CD4-positive, CD25-positive, alpha-beta regulatory T cell (primary cell): ENCODE measurements around the gene ARRB2. TPM values are rescaled to one million over a fixed set of nuclear protein-coding genes. Genes with fewer than 3 reads are reported as not detected.

Experiments used
- ATAC-seq, 2 donors: fragments of 150-1000 bp; cut with Tn5 transposase; one replicate each; pipeline ENCODE4 v1.10.0; 2021; ENCODE audit warnings: low read depth in 2 of 2, moderate number of reproducible peaks in 2 of 2, moderate library complexity in 1 of 2
- DNase-seq, 3 donors: peaks; one replicate each; pipeline versions ENCODE4 v3.0.0 to v3.0.0-alpha.2; 2012 to 2022; ENCODE audit warnings: mixed read lengths in 1 of 3
- H3K27ac ChIP-seq: one replicate; pipeline ENCODE4 v1.7.0; 2013; ENCODE audit warnings: mild to moderate bottlenecking, low read length; ENCODE audit not compliant: insufficient read depth, poor library complexity, severe bottlenecking
- H3K27me3 ChIP-seq: one replicate; pipeline ENCODE4 v1.7.0; 2013; ENCODE audit warnings: low read length; ENCODE audit not compliant: control insufficient read depth, insufficient read depth
- H3K36me3 ChIP-seq: one replicate; pipeline ENCODE4 v1.7.0; 2013; ENCODE audit warnings: mild to moderate bottlenecking, low read length, moderate library complexity; ENCODE audit not compliant: control insufficient read depth, insufficient read depth
- H3K4me1 ChIP-seq: 2 replicates; pipeline ENCODE4 v1.7.0; 2013; ENCODE audit warnings: mild to moderate bottlenecking, low read length; ENCODE audit not compliant: insufficient read depth, control insufficient read depth, poor library complexity, severe bottlenecking
- H3K4me3 ChIP-seq: one replicate; pipeline ENCODE4 v1.7.0; 2013; ENCODE audit warnings: low read depth, mild to moderate bottlenecking, low read length, moderate library complexity
- H3K9me3 ChIP-seq, 2 experiments: 1 replicate in 1 of 2; 2 replicates in 1 of 2; pipeline ENCODE4 v1.7.0; 2013; ENCODE audit warnings: low read length in 2 of 2, mild to moderate bottlenecking in 1 of 2, moderate library complexity in 1 of 2; ENCODE audit not compliant: control insufficient read depth in 2 of 2
- H3K27ac Mint-ChIP-seq, 3 donors: one replicate each; pipeline ENCODE4 v1.8.0; 2020 to 2022; ENCODE audit warnings: mild to moderate bottlenecking in 3 of 3, mixed read lengths in 3 of 3, moderate library complexity in 2 of 3
- H3K27me3 Mint-ChIP-seq: one replicate; pipeline ENCODE4 v1.8.0; 2022; ENCODE audit warnings: mild to moderate bottlenecking, mixed read lengths
- H3K36me3 Mint-ChIP-seq: one replicate; pipeline ENCODE4 v1.8.0; 2020; ENCODE audit warnings: mixed read lengths
- H3K4me1 Mint-ChIP-seq, 4 donors: one replicate each; pipeline ENCODE4 v1.8.0; 2020 to 2022; ENCODE audit warnings: mixed read lengths in 4 of 4, mild to moderate bottlenecking in 1 of 4
- H3K4me3 Mint-ChIP-seq, 4 donors: one replicate each; pipeline ENCODE4 v1.8.0; 2020 to 2022; ENCODE audit warnings: mild to moderate bottlenecking in 4 of 4, mixed read lengths in 4 of 4, moderate library complexity in 3 of 4
- H3K9me3 Mint-ChIP-seq, 7 donors: one replicate each; pipeline ENCODE4 v1.8.0; 2020 to 2022; ENCODE audit warnings: mixed read lengths in 7 of 7, mild to moderate bottlenecking in 3 of 7, moderate library complexity in 2 of 7
- polyA plus RNA-seq, 4 donors: library from polyadenylated mRNA; unstranded; fragments of 300-500 nt; fragmentation: Illumina TruSeq; gene quantifications; one replicate each; pipeline ENCODE4 v1.2.3, GENCODE V29; 2021
- total RNA-seq: library from RNA; stranded (reverse); gene quantifications from one replicate; pipeline ENCODE4 v1.2.3, GENCODE V29; 2022

Gene ARRB2
- total and polyA plus RNA-seq, 5 donors from 2014 or later: 22.4 to 197 (median 32.2) TPM

DNA sequence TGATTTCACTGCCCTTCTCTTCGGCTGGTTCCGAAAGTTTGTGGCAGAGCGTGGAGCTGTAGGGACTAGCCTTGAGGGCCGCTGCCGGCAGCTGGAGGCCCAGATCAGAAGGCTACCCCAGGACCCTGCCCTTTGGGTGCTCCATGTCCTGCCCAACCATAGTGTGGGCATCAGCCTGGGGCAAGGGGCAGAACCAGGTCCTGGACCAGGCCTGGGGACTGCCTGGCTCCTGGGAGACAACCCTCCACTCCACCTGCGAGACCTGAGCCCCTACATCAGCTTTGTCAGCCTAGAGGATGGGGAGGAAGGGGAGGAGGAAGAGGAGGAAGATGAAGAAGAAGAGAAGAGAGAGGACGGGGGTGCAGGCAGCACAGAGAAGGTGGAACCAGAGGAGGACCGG lies 30.2 kb downstream of the ARRB2 start:
- Mint-ChIP-seq H3K9me3 (no peaks in the 10 kb centered on the region), H3K4me3 (peak overlapping the region; percentile 78 to 94 (median 88)), H3K4me1 (peaks cover 0 to 25% (median 2%) of the 10 kb centered on the region in 4 donors), H3K27me3 (peaks cover 53% of the 10 kb centered on the region), H3K27ac (peak overlapping the region; percentile 16 to 96 (median 78)), H3K36me3 (no peaks in the 10 kb centered on the region)
- Histone ChIP-seq H3K36me3 (no peaks in the 10 kb centered on the region), H3K4me1 (peaks cover 25% of the 10 kb centered on the region), H3K4me3 (no peak overlapping the region), H3K27ac (no peak overlapping the region), H3K27me3 (peaks cover 9% of the 10 kb centered on the region), H3K9me3 (no peaks in the 10 kb centered on the region)
- DNase-seq (no peak), ATAC-seq (no peak)

GRCh38 chr17:4741544-4741943 lies 31.1 kb downstream of the ARRB2 start:
- H3K4me3 Mint-ChIP-seq: peak overlapping the region; percentile 29 to 84 (median 66)
- H3K36me3 ChIP-seq: no peaks in the 10 kb centered on the region
- no peak for ATAC-seq
- peaks cover 53% of the 10 kb centered on the region for H3K27me3 Mint-ChIP-seq
- H3K36me3 Mint-ChIP-seq: no peaks in the 10 kb centered on the region
- peaks cover 0 to 27% (median 2%) of the 10 kb centered on the region in 4 donors for H3K4me1 Mint-ChIP-seq
- H3K27ac ChIP-seq: no peak overlapping the region
- peak overlapping the region in 1 of 3 donors; percentile 75 for H3K27ac Mint-ChIP-seq
- DNase-seq: no peak
- peaks cover 25% of the 10 kb centered on the region for H3K4me1 ChIP-seq
- H3K4me3 ChIP-seq: no peak overlapping the region
- no peaks in the 10 kb centered on the region for H3K9me3 ChIP-seq
- H3K9me3 Mint-ChIP-seq: no peaks in the 10 kb centered on the region
- peaks cover 9% of the 10 kb centered on the region for H3K27me3 ChIP-seq

DNA sequence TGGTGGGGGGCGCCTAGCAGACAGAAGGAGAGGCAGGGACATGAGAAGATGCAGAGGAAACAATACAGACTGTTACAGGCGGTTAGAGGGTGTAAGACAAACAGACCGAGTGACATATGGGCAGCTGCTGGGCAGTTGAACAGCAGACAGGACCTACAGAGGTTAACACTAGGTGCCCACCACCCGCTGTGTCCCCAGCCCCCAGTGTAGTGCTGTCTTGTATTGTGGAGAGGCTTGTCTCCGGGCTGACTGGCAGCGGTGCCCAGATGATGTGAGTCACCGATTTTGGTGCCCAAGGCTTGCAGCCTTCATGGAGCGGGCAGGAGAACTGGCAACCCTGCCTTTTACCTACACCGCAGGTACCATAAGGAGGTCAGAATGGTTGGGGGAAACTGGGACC lies 31.7 kb downstream of the ARRB2 start:
- Histone ChIP-seq H3K4me3 (no peak overlapping the region), H3K9me3 (no peaks in the 10 kb centered on the region), H3K27me3 (peaks cover 9% of the 10 kb centered on the region), H3K27ac (no peak overlapping the region), H3K4me1 (peaks cover 25% of the 10 kb centered on the region), H3K36me3 (no peaks in the 10 kb centered on the region)
- Mint-ChIP-seq H3K9me3 (no peaks in the 10 kb centered on the region), H3K4me1 (peaks cover 0 to 27% (median 2%) of the 10 kb centered on the region in 4 donors), H3K27me3 (peaks cover 51% of the 10 kb centered on the region), H3K27ac (no peak overlapping the region), H3K36me3 (no peaks in the 10 kb centered on the region), H3K4me3 (peak overlapping the region in 3 of 4 donors; percentile 38 to 84 (median 61))
- ATAC-seq (no peak), DNase-seq (no peak)

GRCh38 chr17:4742629-4743028 lies 32.2 kb downstream of the ARRB2 start:
- H3K27ac Mint-ChIP-seq: no peak overlapping the region
- no peaks in the 10 kb centered on the region for H3K9me3 Mint-ChIP-seq
- peaks cover 46% of the 10 kb centered on the region for H3K27me3 Mint-ChIP-seq
- Histone ChIP-seq H3K27ac (no peak overlapping the region), H3K4me1 (peaks cover 25% of the 10 kb centered on the region), H3K36me3 (no peaks in the 10 kb centered on the region), H3K9me3 (no peaks in the 10 kb centered on the region), H3K27me3 (peaks cover 9% of the 10 kb centered on the region), H3K4me3 (no peak overlapping the region)
- no peaks in the 10 kb centered on the region for H3K36me3 Mint-ChIP-seq
- no peak for ATAC-seq
- DNase-seq: no peak
- H3K4me1 Mint-ChIP-seq: peaks cover 0 to 28% (median 2%) of the 10 kb centered on the region in 4 donors
- peak overlapping the region in 2 of 4 donors; percentile 61 to 84 for H3K4me3 Mint-ChIP-seq

- H3K4me1 Mint-ChIP-seq: peaks cover 0 to 31% (median 7%) of the 10 kb centered on the region in 4 donors
- Histone ChIP-seq H3K9me3 (no peaks in the 10 kb centered on the region), H3K27ac (no peak overlapping the region), H3K4me3 (no peak overlapping the region), H3K4me1 (peaks cover 29% of the 10 kb centered on the region), H3K27me3 (peaks cover 9% of the 10 kb centered on the region), H3K36me3 (no peaks in the 10 kb centered on the region)
- no peak for DNase-seq
- H3K27me3 Mint-ChIP-seq: peaks cover 48% of the 10 kb centered on the region
- no peak overlapping the region for H3K27ac Mint-ChIP-seq
- no peaks in the 10 kb centered on the region for H3K9me3 Mint-ChIP-seq
- H3K36me3 Mint-ChIP-seq: no peaks in the 10 kb centered on the region
- no peak for ATAC-seq
- H3K4me3 Mint-ChIP-seq: no peak overlapping the region
Observed at GRCh38 chr17:4743216-4743615, 32.8 kb downstream of the ARRB2 start.

- no peak for ATAC-seq
- Histone ChIP-seq H3K27me3 (peaks cover 15% of the 10 kb centered on the region), H3K4me3 (no peak overlapping the region), H3K36me3 (no peaks in the 10 kb centered on the region), H3K9me3 (no peaks in the 10 kb centered on the region), H3K4me1 (peaks cover 23% of the 10 kb centered on the region), H3K27ac (no peak overlapping the region)
- Mint-ChIP-seq H3K4me3 (no peak overlapping the region), H3K27me3 (peaks cover 43% of the 10 kb centered on the region), H3K36me3 (no peaks in the 10 kb centered on the region), H3K9me3 (no peaks in the 10 kb centered on the region), H3K27ac (no peak overlapping the region), H3K4me1 (peaks cover 0 to 31% (median 11%) of the 10 kb centered on the region in 4 donors)
- no peak for DNase-seq
Observed at GRCh38 chr17:4743898-4744297, 33.5 kb downstream of the ARRB2 start.

GRCh38 chr17:4744999-4745969 lies 34.9 kb downstream of the ARRB2 start:
- Histone ChIP-seq H3K4me1 (peaks cover 10% of the 10 kb centered on the region), H3K27me3 (peaks cover 13% of the 10 kb centered on the region)
- H3K4me1 Mint-ChIP-seq: peaks cover 0 to 25% (median 10%) of the 10 kb centered on the region in 4 donors

More at GRCh38 chr17:4744999-4745969, 34.9 kb downstream of the ARRB2 start:
- Histone ChIP-seq H3K9me3 (no peaks in the 10 kb centered on the region), H3K36me3 (no peaks in the 10 kb centered on the region), H3K4me3 (no peak overlapping the region), H3K27ac (no peak overlapping the region)
- H3K4me3 Mint-ChIP-seq: peak overlapping the region in 3 of 4 donors; percentile 29 to 77 (median 64)
- H3K27ac Mint-ChIP-seq: peak overlapping the region in 2 of 3 donors; percentile 5 to 42
- ATAC-seq (no peak), DNase-seq (no peak)
- no peaks in the 10 kb centered on the region for H3K9me3 Mint-ChIP-seq
- H3K27me3 Mint-ChIP-seq: peaks cover 44% of the 10 kb centered on the region
- H3K36me3 Mint-ChIP-seq: no peaks in the 10 kb centered on the region
